BLaER1 treated with 17β-estradiol and CSF1 and Interleukin-3, amounts not matched to agents 10 nM and 100 nM (cell line): ENCODE measurements around the gene ZNF276.

Experiments
- H3K27ac ChIP-seq, 11 experiments: shearing (Covaris generic); formaldehyde crosslinking; 2 replicates each; pipeline ENCODE4 v1.8.1; 2022
- H3K27me3 ChIP-seq, 11 experiments: shearing (Covaris generic); formaldehyde crosslinking; 2 replicates each; pipeline ENCODE4 v1.8.1; 2022
- H3K36me3 ChIP-seq, 11 experiments: shearing (Covaris generic); formaldehyde crosslinking; 2 replicates each; pipeline ENCODE4 v1.8.1; 2022
- H3K4me1 ChIP-seq, 10 experiments: shearing (Covaris generic); formaldehyde crosslinking; 2 replicates each; pipeline ENCODE4 v1.8.1; 2022
- H3K4me2 ChIP-seq, 11 experiments: shearing (Covaris generic); formaldehyde crosslinking; 2 replicates each; pipeline ENCODE4 v1.8.1; 2022
- H3K4me3 ChIP-seq, 10 experiments: shearing (Covaris generic); formaldehyde crosslinking; 2 replicates each; pipeline ENCODE4 v1.8.1; 2022
- H3K9ac ChIP-seq, 11 experiments: shearing (Covaris generic); formaldehyde crosslinking; 2 replicates each; pipeline ENCODE4 v1.8.1; 2022
- H3K9me3 ChIP-seq, 11 experiments: shearing (Covaris generic); formaldehyde crosslinking; replicated peaks in 1 of 11; 2 replicates each; pipeline ENCODE4 v1.8.1; 2022
- H4K20me1 ChIP-seq, 11 experiments: shearing (Covaris generic); formaldehyde crosslinking; 2 replicates each; pipeline ENCODE4 v1.8.1; 2022
- Cebpa-rat ChIP-seq, 11 experiments: shearing (Covaris generic); IDR thresholded peaks; 2 replicates each; pipeline ENCODE4 v1.8.1; 2022

Gene ZNF276

DNA sequence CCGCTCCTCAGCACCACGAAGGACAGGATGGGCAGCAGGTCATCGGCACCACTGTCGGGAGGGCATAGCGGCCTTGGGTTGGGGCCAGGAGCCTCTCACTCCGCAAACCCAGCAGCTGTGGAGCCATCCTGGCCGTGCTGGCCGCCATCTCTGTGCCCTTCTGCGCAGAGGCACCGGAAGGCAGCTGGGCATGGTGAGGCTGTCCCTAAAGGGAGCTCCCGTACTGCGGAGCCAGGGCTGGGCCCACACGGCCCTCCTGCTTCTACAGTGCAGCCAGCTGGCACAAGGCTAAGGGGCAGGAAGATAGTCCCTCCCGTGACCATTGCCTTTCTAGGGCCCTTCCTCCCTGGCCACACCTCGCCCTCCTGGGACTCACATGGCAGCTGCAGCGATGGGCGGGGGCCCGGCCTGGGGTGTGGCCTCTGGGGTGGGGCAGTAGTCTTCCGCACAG lies 12.8 kb upstream of the ZNF276 start:
- H3K27me3 ChIP-seq: no peaks in the 10 kb centered on the region
- H3K4me2 ChIP-seq: no peak overlapping the region
- TF ChIP-seq Cebpa-rat (IDR thresholded peaks at IDR 0.05): no peak
- no peaks in the 10 kb centered on the region for H3K9me3 ChIP-seq
- H3K36me3 ChIP-seq: peaks cover 2 to 36% (median 3%) of the 10 kb centered on the region in 11 experiments; a peak in 9 of 22 replicates
- H3K4me3 ChIP-seq: no peak overlapping the region
- no peak overlapping the region for H3K9ac ChIP-seq
- H4K20me1 ChIP-seq: peaks cover 0 to 42% (median 7%) of the 10 kb centered on the region in 11 experiments; a peak in 13 of 22 replicates
- H3K4me1 ChIP-seq: peaks cover 16 to 44% (median 28%) of the 10 kb centered on the region in 10 experiments
- no peak overlapping the region for H3K27ac ChIP-seq

DNA sequence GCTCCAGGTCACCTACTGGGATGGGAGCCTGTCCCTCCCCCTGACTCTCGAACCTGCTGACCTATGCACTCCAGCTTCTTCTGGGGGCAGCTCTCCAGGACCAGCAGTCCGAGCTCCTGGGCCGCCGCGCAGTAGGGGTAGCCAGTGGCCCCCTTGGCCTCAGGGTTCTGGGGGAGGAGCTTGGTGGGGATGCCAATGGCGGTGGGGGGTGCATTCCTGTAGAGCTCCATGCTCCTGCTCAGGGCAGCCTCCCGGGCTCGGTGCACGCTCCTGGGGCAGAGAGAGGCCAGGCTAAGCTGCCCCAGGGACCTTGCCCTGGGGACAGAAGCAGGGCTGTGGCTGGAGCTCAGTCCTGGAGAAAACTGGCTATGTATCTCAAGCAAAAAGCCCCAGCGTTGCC lies 12.2 kb upstream of the ZNF276 start:
- TF ChIP-seq Cebpa-rat (IDR thresholded peaks at IDR 0.05): no peak
- Histone ChIP-seq H3K27ac (no peak overlapping the region), H3K4me1 (peaks cover 21 to 51% (median 34%) of the 10 kb centered on the region in 10 experiments)

DNA sequence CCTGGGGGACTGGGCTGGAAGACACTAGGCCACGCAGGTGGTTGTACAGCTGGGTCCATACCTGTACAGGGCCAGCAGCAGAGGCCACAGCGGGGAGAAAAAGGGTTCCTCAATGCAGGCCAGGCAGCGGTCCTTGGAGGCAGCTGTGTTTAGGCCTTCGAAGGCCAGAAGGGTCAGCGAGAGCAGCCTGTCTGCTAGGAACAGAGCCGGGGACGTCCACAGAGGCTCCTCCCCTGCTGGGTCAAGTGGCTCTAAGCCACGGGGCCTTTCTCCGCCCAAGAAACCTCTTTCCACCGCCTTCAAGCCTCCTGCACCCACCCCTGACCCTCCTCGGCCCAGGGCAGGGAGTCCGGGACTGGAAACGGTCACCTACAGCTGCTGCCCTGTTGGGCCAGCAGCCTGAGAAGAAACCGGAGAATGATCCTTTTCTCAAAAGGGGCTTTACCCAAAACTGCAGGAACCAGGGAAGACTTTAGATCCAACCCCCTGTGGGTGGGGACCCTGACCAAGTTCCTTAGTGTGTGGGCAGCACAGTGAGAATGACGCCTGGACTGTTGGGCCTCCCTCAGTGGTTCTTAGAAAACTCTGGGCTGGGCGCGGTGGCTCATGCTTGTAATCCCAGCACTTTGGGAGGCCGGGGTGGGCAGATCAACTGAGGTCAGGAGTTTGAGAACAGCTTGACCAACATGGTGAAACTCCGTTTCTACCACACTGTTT lies 11.5 kb upstream of the ZNF276 start:
- Histone ChIP-seq H3K27me3 (no peaks in the 10 kb centered on the region), H3K36me3 (peaks cover 12 to 43% (median 16%) of the 10 kb centered on the region in 11 experiments; a peak in 15 of 22 replicates), H4K20me1 (peaks cover 0 to 47% (median 20%) of the 10 kb centered on the region in 11 experiments; a peak in 16 of 22 replicates), H3K4me3 (no peak overlapping the region), H3K4me1 (peaks cover 28 to 58% (median 40%) of the 10 kb centered on the region in 10 experiments), H3K4me2 (no peak overlapping the region; a peak in 1 of 22 replicates), H3K9me3 (no peaks in the 10 kb centered on the region), H3K9ac (no peak overlapping the region), H3K27ac (no peak overlapping the region)
- no peak for TF ChIP-seq Cebpa-rat (IDR thresholded peaks at IDR 0.05)

More for the DNA sequence above, 12.2 kb upstream of the ZNF276 start:
- Histone ChIP-seq H3K4me3 (no peak overlapping the region), H3K9me3 (no peaks in the 10 kb centered on the region), H3K9ac (no peak overlapping the region), H3K4me2 (no peak overlapping the region), H3K36me3 (peaks cover 8 to 36% (median 9%) of the 10 kb centered on the region in 11 experiments; a peak in 15 of 22 replicates), H4K20me1 (peaks cover 0 to 44% (median 14%) of the 10 kb centered on the region in 11 experiments; a peak in 16 of 22 replicates), H3K27me3 (no peaks in the 10 kb centered on the region)

DNA sequence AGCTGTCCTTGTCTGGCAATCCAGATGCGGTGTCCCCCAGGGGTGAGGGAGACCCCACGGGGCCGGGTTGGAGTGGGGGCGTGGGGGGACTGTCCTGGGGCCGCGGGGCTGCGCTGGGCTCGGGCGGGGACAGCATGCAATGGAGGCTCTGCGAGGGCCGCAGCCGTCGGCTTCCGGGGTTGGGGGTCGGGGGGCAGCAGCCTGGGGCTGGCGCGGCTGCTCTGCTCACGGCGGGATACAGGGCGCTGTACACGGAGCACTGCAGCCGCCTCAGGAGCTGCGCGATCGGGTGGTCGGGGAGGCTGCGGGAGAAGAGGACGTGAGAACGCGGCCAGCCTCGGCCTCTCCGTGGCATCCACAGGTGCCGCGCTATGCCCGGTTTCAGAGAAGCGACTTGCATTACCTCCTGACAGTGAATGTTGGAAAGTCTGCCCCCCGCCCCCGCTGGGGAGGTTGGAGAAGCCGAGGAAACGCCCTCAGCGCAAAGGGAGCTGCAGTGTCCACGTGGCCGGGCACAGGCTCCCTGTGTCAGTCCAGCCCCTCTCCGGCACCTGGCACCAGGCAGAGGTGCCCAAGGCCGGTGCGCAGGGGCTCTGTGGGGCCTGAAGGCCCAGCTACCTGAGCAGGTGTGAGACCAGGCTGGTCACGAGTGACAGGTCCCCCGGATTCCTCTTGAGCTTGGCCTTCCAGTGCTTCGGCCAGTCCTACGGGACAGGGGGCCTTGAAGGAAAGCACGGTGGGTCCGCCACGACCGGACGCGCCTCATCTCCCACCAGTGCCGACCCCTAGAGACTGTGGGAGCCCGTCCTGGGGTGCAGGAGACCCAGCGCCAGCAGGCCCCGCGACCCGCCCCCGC lies 10.4 kb upstream of the ZNF276 start:
- Histone ChIP-seq H3K27me3 (no peaks in the 10 kb centered on the region), H3K9ac (no peak overlapping the region), H3K4me3 (no peak overlapping the region), H3K4me1 (peaks cover 24 to 62% (median 38%) of the 10 kb centered on the region in 10 experiments), H4K20me1 (peaks cover 0 to 47% (median 23%) of the 10 kb centered on the region in 11 experiments; a peak in 17 of 22 replicates), H3K9me3 (no peaks in the 10 kb centered on the region), H3K36me3 (peaks cover 18 to 51% (median 24%) of the 10 kb centered on the region in 11 experiments; a peak in 19 of 22 replicates), H3K27ac (no peak overlapping the region), H3K4me2 (peak overlapping the region in 8 of 11 experiments; percentile 7 to 50 (median 24); a peak in 11 of 22 replicates)
- TF ChIP-seq Cebpa-rat (IDR thresholded peaks at IDR 0.05): no peak

DNA sequence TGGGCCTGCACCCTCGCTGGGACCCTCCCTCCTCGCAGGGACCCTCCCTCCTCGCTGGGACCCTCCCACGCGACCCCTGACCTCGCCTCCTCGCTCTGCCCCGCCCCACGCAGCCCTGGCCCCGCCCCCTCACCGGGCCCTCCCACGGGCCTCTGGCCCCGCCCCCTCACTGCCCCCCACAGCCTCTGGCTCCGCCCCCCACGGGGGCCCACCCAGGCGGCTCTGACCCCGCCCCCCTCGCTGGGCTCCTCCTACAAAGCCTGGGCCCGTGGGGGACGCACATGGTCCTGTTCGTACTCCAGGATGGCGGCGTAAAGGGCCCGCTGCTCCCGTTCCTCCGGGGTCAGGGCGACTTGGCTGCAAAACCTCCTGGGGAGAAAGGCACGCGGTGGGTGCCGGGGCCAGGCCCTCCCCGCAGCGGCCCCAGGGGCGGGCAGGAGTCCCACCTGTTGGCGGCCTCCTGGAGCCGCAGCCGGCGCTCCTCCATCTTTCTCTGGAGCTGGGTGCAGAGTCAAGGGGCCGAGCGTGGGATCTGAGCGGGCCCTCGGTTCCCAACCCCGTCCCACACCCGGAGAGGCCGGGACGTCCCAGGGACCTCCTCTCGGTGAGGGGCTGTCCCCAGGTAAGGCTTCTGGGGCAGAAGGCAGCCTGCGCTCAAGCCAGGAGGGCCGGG lies 9.6 kb upstream of the ZNF276 start:
- peak overlapping the region; percentile 84 to 99 (median 96) for H3K4me2 ChIP-seq
- peak overlapping the region; percentile 74 to 98 (median 93) for H3K9ac ChIP-seq
- H4K20me1 ChIP-seq: peaks cover 0 to 43% (median 25%) of the 10 kb centered on the region in 11 experiments; a peak in 17 of 22 replicates

DNA sequence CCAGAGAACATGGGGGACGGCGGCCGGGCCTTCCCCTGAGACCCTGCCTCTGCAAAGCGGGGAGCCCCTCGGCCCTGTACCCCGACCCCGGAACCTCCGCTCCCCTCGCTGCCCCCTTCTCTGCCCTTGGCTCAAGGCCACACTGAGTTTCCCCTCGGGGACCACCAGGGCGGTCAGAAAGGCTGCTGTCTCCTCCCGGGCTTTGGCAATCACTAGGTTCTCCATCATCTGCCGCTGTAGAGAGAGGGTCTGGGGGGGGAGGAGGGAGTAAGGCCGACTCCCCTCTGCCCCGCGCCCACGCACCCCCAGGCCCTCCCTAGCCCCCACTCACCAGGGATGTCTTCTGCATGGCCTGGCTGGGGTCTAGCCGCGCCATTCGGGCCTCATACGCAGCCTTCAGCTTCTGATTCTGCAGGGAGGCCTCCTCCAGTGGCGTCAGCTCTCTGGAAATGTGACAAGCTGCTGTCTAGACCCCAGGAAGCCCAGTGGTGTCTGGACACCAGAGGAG lies 9.0 kb upstream of the ZNF276 start:
- Histone ChIP-seq H3K27me3 (no peaks in the 10 kb centered on the region), H3K4me2 (peak overlapping the region; percentile 84 to 99 (median 96)), H3K9ac (peak overlapping the region; percentile 74 to 98 (median 93)), H3K27ac (peak overlapping the region in 10 of 11 experiments; percentile 28 to 98 (median 92); a peak in 21 of 22 replicates), H3K9me3 (no peaks in the 10 kb centered on the region), H3K4me1 (peaks cover 23 to 67% (median 36%) of the 10 kb centered on the region in 10 experiments), H3K36me3 (peaks cover 26 to 58% (median 32%) of the 10 kb centered on the region in 11 experiments; a peak in 20 of 22 replicates), H3K4me3 (peak overlapping the region; percentile 57 to 98 (median 91)), H4K20me1 (peaks cover 0 to 46% (median 27%) of the 10 kb centered on the region in 11 experiments; a peak in 17 of 22 replicates)
- TF ChIP-seq Cebpa-rat (IDR thresholded peaks at IDR 0.05): no peak

More for the DNA sequence above, 9.6 kb upstream of the ZNF276 start:
- H3K36me3 ChIP-seq: peaks cover 23 to 59% (median 30%) of the 10 kb centered on the region in 11 experiments; a peak in 20 of 22 replicates
- no peaks in the 10 kb centered on the region for H3K27me3 ChIP-seq
- no peaks in the 10 kb centered on the region for H3K9me3 ChIP-seq
- H3K4me1 ChIP-seq: peaks cover 23 to 64% (median 35%) of the 10 kb centered on the region in 10 experiments
- H3K4me3 ChIP-seq: peak overlapping the region; percentile 57 to 98 (median 91)
- H3K27ac ChIP-seq: peak overlapping the region in 10 of 11 experiments; percentile 28 to 98 (median 92); a peak in 21 of 22 replicates
- no peak for TF ChIP-seq Cebpa-rat (IDR thresholded peaks at IDR 0.05)

GRCh38 chr16:89716493-89716892 lies 4.8 kb upstream of the ZNF276 start:
- peaks cover 30 to 79% (median 62%) of the 10 kb centered on the region in 10 experiments for H3K4me1 ChIP-seq

More at GRCh38 chr16:89716493-89716892, 4.8 kb upstream of the ZNF276 start:
- H3K4me3 ChIP-seq: no peak overlapping the region
- no peaks in the 10 kb centered on the region for H3K9me3 ChIP-seq
- peak overlapping the region in 3 of 11 experiments; percentile 7 to 26 (median 23); a peak in 2 of 22 replicates for H3K9ac ChIP-seq
- H4K20me1 ChIP-seq: peaks cover 0 to 79% (median 25%) of the 10 kb centered on the region in 11 experiments; a peak in 14 of 22 replicates
- H3K36me3 ChIP-seq: peaks cover 9 to 49% (median 41%) of the 10 kb centered on the region in 11 experiments; a peak in 20 of 22 replicates
- H3K27ac ChIP-seq: no peak overlapping the region
- peaks cover 0 to 21% (median 9%) of the 10 kb centered on the region in 11 experiments; a peak in 13 of 22 replicates for H3K27me3 ChIP-seq
- TF ChIP-seq Cebpa-rat (IDR thresholded peaks at IDR 0.05): no peak
- peak overlapping the region in 2 of 11 experiments; percentile 13 to 26; a peak in 4 of 22 replicates for H3K4me2 ChIP-seq
